Type B pancreatic cell (in vitro differentiated cells): ENCODE results near the gene FOSL1. TPM values are rescaled to one million over a fixed set of nuclear protein-coding genes. Genes with fewer than 3 reads are reported as not detected.

Source experiments
- DNase-seq: peaks from one replicate; pipeline ENCODE4 v3.0.0; 2021; ENCODE audit warnings: mixed read lengths; ENCODE audit not compliant: unreplicated experiment; ENCODE audit errors: extremely low spot score
- H3K27ac Mint-ChIP-seq: 2 replicates; pipeline ENCODE4 v1.8.0; 2021; ENCODE audit warnings: mild to moderate bottlenecking, mixed read lengths
- H3K27me3 Mint-ChIP-seq: 2 replicates; pipeline ENCODE4 v1.8.0; 2021; ENCODE audit warnings: mixed read lengths
- H3K36me3 Mint-ChIP-seq: 2 replicates; pipeline ENCODE4 v1.8.0; 2021; ENCODE audit warnings: mixed read lengths
- H3K4me1 Mint-ChIP-seq: one replicate; pipeline ENCODE4 v1.8.0; 2021; ENCODE audit warnings: mixed read lengths; ENCODE audit not compliant: unreplicated experiment
- H3K4me3 Mint-ChIP-seq: 2 replicates; pipeline ENCODE4 v1.8.0; 2021; ENCODE audit warnings: mild to moderate bottlenecking, mixed read lengths
- H3K9me3 Mint-ChIP-seq: 2 replicates; pipeline ENCODE4 v1.8.0; 2021; ENCODE audit warnings: mixed read lengths
- CTCF ChIP-seq: fragments of 200-600 bp; sonication (generic); conservative IDR thresholded peaks from 2 replicates; pipeline ENCODE4 v1.5.0; 2021; ENCODE audit warnings: antibody characterized with exemption, mild to moderate bottlenecking
- total RNA-seq: library from RNA; stranded (reverse); gene quantifications from 2 replicates; pipeline ENCODE4 v1.2.1, GENCODE V29; 2021; ENCODE audit warnings: low replicate concordance

FOSL1 gene
- total RNA-seq, 1 donor from 2014 or later, result 2.1 TPM

GRCh38 chr11:65945430-65945911 lies 45.3 kb upstream of the FOSL1 start, which contains the start of gene TSGA10IP:
Gene TSGA10IP, plus strand, starts transcription at chr11:65945480. Its CDS starts 196 bp downstream, at chr11:65945676.
- Mint-ChIP-seq H3K4me1 (peaks cover 3% of the 10 kb centered on the region), H3K27me3 (peaks cover 22% of the 10 kb centered on the region), H3K27ac (no peak within 1 kb of the TSS), H3K9me3 (no peaks in the 10 kb centered on the region), H3K4me3 (no peak within 1 kb of the TSS), H3K36me3 (no peaks in the 10 kb centered on the region)
- TF ChIP-seq CTCF, result no peak
- no peak for DNase-seq

DNA sequence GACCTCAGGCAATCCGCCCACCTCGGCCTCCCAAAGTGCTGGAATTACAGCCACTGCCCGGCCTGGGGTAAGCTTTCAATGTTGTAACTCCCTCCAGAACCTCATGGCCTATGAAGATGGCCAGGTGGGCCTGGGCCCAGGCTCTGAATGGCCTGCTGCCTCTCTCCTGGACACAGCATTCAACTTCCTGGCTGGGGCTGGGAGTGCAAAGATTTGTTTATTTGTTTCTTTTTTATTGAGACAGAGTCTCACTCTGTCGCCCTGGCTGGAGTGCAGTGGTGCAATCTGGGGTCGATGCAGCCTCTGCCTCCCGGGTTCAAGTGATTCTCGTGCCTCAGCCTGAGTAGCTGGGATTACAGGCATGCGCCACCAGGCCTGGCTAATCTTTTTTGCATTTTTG lies 44.6 kb upstream of the FOSL1 start:
- Mint-ChIP-seq H3K36me3 (no peaks in the 10 kb centered on the region), H3K9me3 (no peaks in the 10 kb centered on the region), H3K4me1 (peaks cover 3% of the 10 kb centered on the region), H3K27ac (no peak overlapping the region), H3K27me3 (peaks cover 27% of the 10 kb centered on the region), H3K4me3 (no peak overlapping the region)
- no peak for TF ChIP-seq CTCF
- no peak for DNase-seq

GRCh38 chr11:65944191-65944590 lies 44.0 kb upstream of the FOSL1 start:
- DNase-seq, result no peak
- H3K4me3 Mint-ChIP-seq, result no peak overlapping the region
- peaks cover 3% of the 10 kb centered on the region for H3K4me1 Mint-ChIP-seq
- no peaks in the 10 kb centered on the region for H3K9me3 Mint-ChIP-seq
- no peak overlapping the region for H3K27ac Mint-ChIP-seq
- no peaks in the 10 kb centered on the region for H3K36me3 Mint-ChIP-seq
- no peak for TF ChIP-seq CTCF
- peaks cover 26% of the 10 kb centered on the region for H3K27me3 Mint-ChIP-seq

- Mint-ChIP-seq H3K27me3 (peaks cover 28% of the 10 kb centered on the region), H3K36me3 (no peaks in the 10 kb centered on the region), H3K4me3 (no peak overlapping the region), H3K9me3 (no peaks in the 10 kb centered on the region), H3K27ac (no peak overlapping the region), H3K4me1 (peaks cover 3% of the 10 kb centered on the region)
- DNase-seq, result no peak
- TF ChIP-seq CTCF, result no peak
These were observed 42.3 kb upstream of the FOSL1 start for GRCh38 chr11:65942531-65942930.

DNA sequence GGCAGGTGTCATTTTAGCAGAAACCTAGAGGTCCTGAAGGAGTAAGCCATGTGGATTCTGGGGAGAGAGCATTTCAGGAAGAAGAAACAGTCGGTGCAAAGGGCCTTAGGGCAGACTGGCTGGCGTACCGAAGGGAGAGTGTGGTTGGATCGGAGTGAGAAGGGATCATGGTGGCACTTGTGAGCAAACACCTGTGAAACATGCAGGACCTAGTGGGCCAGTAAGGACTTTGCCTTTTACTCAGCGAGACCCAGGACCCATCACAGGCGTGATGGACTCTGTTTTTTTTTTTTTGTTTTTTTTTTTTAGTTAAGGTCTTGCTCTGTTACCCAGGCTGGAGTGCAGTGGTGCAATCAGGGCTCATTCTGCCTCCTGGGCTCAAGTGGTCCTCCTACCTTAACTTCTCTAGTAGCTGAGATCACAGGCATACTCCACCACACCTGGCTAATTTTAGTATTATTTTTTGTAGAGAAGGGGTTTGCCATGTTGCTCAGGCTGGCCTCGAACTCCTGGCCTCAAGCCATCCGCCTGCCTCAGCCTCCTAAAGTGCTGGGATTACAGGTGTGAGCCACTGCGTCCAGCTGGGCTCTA lies 41.6 kb upstream of the FOSL1 start:
- no peaks in the 10 kb centered on the region for H3K36me3 Mint-ChIP-seq
- no peak overlapping the region for H3K4me3 Mint-ChIP-seq
- peaks cover 3% of the 10 kb centered on the region for H3K4me1 Mint-ChIP-seq
- TF ChIP-seq CTCF, result no peak
- DNase-seq, result no peak
- H3K27me3 Mint-ChIP-seq, result peaks cover 29% of the 10 kb centered on the region
- H3K27ac Mint-ChIP-seq, result no peak overlapping the region
- H3K9me3 Mint-ChIP-seq, result no peaks in the 10 kb centered on the region
